Non-pigmented ciliary epithelial cell (primary cell): ENCODE results near the gene SUZ12.
"Not testable (repeated sequence)": the region's sequence is repeated elsewhere in the genome, so short reads cannot be mapped to it uniquely, and the experiment has no call there.

Source experiments
- DNase-seq: peaks from one replicate; pipeline ENCODE4 v3.0.0-alpha.2; 2010; ENCODE audit warnings: low read depth

The SUZ12 gene

GRCh38 chr17:32041306-32041875, 104.6 kb downstream of the SUZ12 start:
- DNase-seq = not testable (repeated sequence)

- not testable (repeated sequence) for DNase-seq
Observed at GRCh38 chr17:32042266-32042665, 105.5 kb downstream of the SUZ12 start.

GRCh38 chr17:32045611-32046010, 108.8 kb downstream of the SUZ12 start:
- DNase-seq = not testable (repeated sequence)

GRCh38 chr17:32047663-32048062, 110.9 kb downstream of the SUZ12 start:
- not testable (repeated sequence) for DNase-seq
